Tibial artery (tissue), 4 donors: ENCODE measurements around the gene SMCO4.

ENCODE experiments used
- DNase-seq, 2 donors: peaks; one replicate each; pipeline ENCODE4 v3.0.0-alpha.2; 2019
- H3K27ac ChIP-seq, 2 donors: fragments of 200-600 bp; sonication (generic) in 1 of 2; 1 replicate in 1 of 2; 2 replicates in 1 of 2; pipeline ENCODE4 v1.5.1; 2018 to 2019; ENCODE audit warnings: mild to moderate bottlenecking in 1 of 2
- H3K27me3 ChIP-seq, 2 donors: fragments of 200-600 bp; sonication (generic) in 1 of 2; one replicate each; pipeline versions ENCODE4 v1.5.1 to v1.6.0; 2016 to 2019
- H3K36me3 ChIP-seq, 3 donors: fragments of 200-600 bp; sonication (generic) in 2 of 3; one replicate each; pipeline ENCODE4 v1.5.1; 2016 to 2019; ENCODE audit warnings: mild to moderate bottlenecking in 2 of 3
- H3K4me1 ChIP-seq, 4 donors: fragments of 200-600 bp; sonication (generic) in 2 of 4; 1 replicate in 3 of 4; 2 replicates in 1 of 4; pipeline ENCODE4 v1.5.1; 2016 to 2019
- H3K4me3 ChIP-seq, 2 donors: fragments of 200-600 bp; sonication (generic) in 1 of 2; 1 replicate in 1 of 2; 2 replicates in 1 of 2; pipeline ENCODE4 v1.5.1; 2018 to 2019; ENCODE audit warnings: mild to moderate bottlenecking in 2 of 2
- H3K9me3 ChIP-seq, 3 donors: fragments of 200-600 bp; sonication (generic) in 1 of 3; one replicate each; pipeline ENCODE4 v1.5.1; 2016 to 2019
- CTCF ChIP-seq, 2 experiments: fragments of 200-600 bp in 1 of 2; fragments of 450-650 bp in 1 of 2; IDR thresholded peaks; one replicate each; pipeline ENCODE4 v1.5.1; 2017 to 2019; ENCODE audit warnings: antibody characterized with exemption in 2 of 2, mild to moderate bottlenecking in 1 of 2, moderate library complexity in 1 of 2
- intact Hi-C: fragments of 100-400 bp; cut with DNase I; formaldehyde crosslinking; loops from one replicate; pipeline ENCODE4 v1.15.0; 2023; ENCODE audit warnings: low total_unique reads

Gene SMCO4

GRCh38 chr11:93500759-93501158, 42.4 kb downstream of the SMCO4 start:
- no peak for DNase-seq
- Histone ChIP-seq H3K27me3 (no peaks in the 10 kb centered on the region), H3K4me1 (no peaks in the 10 kb centered on the region), H3K27ac (no peak overlapping the region), H3K9me3 (no peaks in the 10 kb centered on the region), H3K36me3 (peaks cover 0 to 9% (median 0%) of the 10 kb centered on the region in 3 donors), H3K4me3 (no peak overlapping the region)
- no peak for TF ChIP-seq CTCF (IDR thresholded peaks at IDR 0.05)
- intact Hi-C loops = no loop called here

GRCh38 chr11:93498641-93499040, 44.5 kb downstream of the SMCO4 start:
- DNase-seq = no peak
- Histone ChIP-seq H3K9me3 (no peaks in the 10 kb centered on the region), H3K4me3 (no peak overlapping the region), H3K27ac (no peak overlapping the region), H3K4me1 (no peaks in the 10 kb centered on the region), H3K36me3 (peaks cover 0 to 9% (median 0%) of the 10 kb centered on the region in 3 donors), H3K27me3 (no peaks in the 10 kb centered on the region)
- intact Hi-C loops = no loop called here
- TF ChIP-seq CTCF (IDR thresholded peaks at IDR 0.05) = no peak

- Histone ChIP-seq H3K27ac (no peak overlapping the region), H3K4me1 (no peaks in the 10 kb centered on the region), H3K27me3 (no peaks in the 10 kb centered on the region), H3K4me3 (no peak overlapping the region), H3K9me3 (no peaks in the 10 kb centered on the region), H3K36me3 (peaks cover 0 to 9% (median 0%) of the 10 kb centered on the region in 3 donors)
- DNase-seq = no peak
- intact Hi-C loops = no loop called here
- TF ChIP-seq CTCF (IDR thresholded peaks at IDR 0.05) = no peak
These were observed 45.0 kb downstream of the SMCO4 start for GRCh38 chr11:93498161-93498560.

- Histone ChIP-seq H3K27ac (no peak overlapping the region), H3K36me3 (peaks cover 0 to 10% (median 0%) of the 10 kb centered on the region in 3 donors)
- no peak for DNase-seq
These were observed 45.6 kb downstream of the SMCO4 start for GRCh38 chr11:93497596-93497995.

GRCh38 chr11:93494357-93494756, 48.8 kb downstream of the SMCO4 start:
- H3K4me1 ChIP-seq = no peaks in the 10 kb centered on the region
- H3K4me3 ChIP-seq = no peak overlapping the region
- intact Hi-C loops = no loop called here
- H3K36me3 ChIP-seq = peaks cover 0 to 25% (median 0%) of the 10 kb centered on the region in 3 donors
- no peak overlapping the region for H3K27ac ChIP-seq
- H3K9me3 ChIP-seq = no peaks in the 10 kb centered on the region
- TF ChIP-seq CTCF (IDR thresholded peaks at IDR 0.05) = no peak
- no peak for DNase-seq
- H3K27me3 ChIP-seq = no peaks in the 10 kb centered on the region

More at GRCh38 chr11:93497596-93497995, 45.6 kb downstream of the SMCO4 start:
- Histone ChIP-seq H3K9me3 (no peaks in the 10 kb centered on the region), H3K4me1 (no peaks in the 10 kb centered on the region), H3K27me3 (no peaks in the 10 kb centered on the region), H3K4me3 (no peak overlapping the region)
- no peak for TF ChIP-seq CTCF (IDR thresholded peaks at IDR 0.05)
- intact Hi-C loops = no loop called here
